ENCODE measurements around the gene SLC17A4. TPM values are rescaled to one million over a fixed set of nuclear protein-coding genes. Genes with fewer than 3 reads are reported as not detected.

SLC17A4 gene
- total and polyA plus RNA-seq, 2 donors (not counting 3 experiments of a cell fraction or from before 2014, with no cell fraction given), result not detected

DNA sequence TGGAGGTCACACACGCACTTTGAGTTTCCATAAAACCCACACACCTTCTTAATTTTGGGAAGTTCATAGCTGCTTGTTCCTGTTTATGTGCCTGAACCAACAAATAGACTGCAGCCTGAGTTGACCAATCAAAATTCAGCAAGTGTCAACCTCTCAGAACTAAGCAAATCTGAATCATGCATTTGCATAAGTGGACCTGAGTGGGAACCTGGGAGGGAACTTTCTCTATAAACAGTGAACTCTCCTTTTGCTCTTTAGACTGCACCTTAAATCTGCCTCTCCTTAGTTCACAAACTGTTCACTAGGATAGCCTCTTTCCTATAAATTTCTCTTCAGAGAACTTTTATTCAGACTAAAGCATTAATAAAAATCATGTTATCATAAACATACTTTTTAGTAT is 39.4 kb downstream of the SLC17A4 start:
- CTCF ChIA-PET, result interaction anchor here (1.0 to 1.4 kb wide), 4 partner anchors 9 to 208 kb away, joined by 3 to 5 read pairs (median 3); no protein-coding TSS in a partner anchor
- peaks cover 0 to 2% of the 10 kb centered on the region in 2 experiments for H3K27me3 ChIP-seq (ENCODE audit: control insufficient read depth in 2 of 2, insufficient read depth in 2 of 2, low read length in 2 of 2)
- FAIRE-seq, result no peak
- intact Hi-C loops (cut with micrococcal nuclease), result no loop called here
- POLR2A ChIA-PET, result no interaction called here
- no peak overlapping the region for H2AFZ ChIP-seq (ENCODE audit: low read depth, low read length)
- no peak overlapping the region for H3K27ac ChIP-seq (ENCODE audit: insufficient read depth, low read depth, low read length)
- no peak for DNase-seq (ENCODE audit: low read depth, low spot score)
- H3K4me1 ChIP-seq (ENCODE audit: control insufficient read depth, extremely low read depth, insufficient read depth, low read length), result no peaks in the 10 kb centered on the region
- TF ChIP-seq POLR2A (IDR thresholded peaks at IDR 0.05; ENCODE audit: low read depth, low read length) (no peak), POLR2AphosphoS5 (IDR thresholded peaks at IDR 0.05; ENCODE audit: insufficient read depth, low read depth, low read length) (no peak), EZH2 (IDR thresholded peaks at IDR 0.05; ENCODE audit: borderline replicate concordance, low read depth, low read length, severe bottlenecking) (no peak), JUN (IDR thresholded peaks at IDR 0.05; ENCODE audit: borderline replicate concordance, insufficient read depth, insufficient read length, low read depth) (no peak), GATA2 (IDR thresholded peaks at IDR 0.05; ENCODE audit: insufficient read depth, insufficient read length, low read depth, low read length) (no peak), MYC (IDR thresholded peaks at IDR 0.05; ENCODE audit: low read depth, low read length) (no peak), FOS (IDR thresholded peaks at IDR 0.05; ENCODE audit: borderline replicate concordance, insufficient read depth, low read length) (no peak)
- TF ChIP-seq, protein P1, sequence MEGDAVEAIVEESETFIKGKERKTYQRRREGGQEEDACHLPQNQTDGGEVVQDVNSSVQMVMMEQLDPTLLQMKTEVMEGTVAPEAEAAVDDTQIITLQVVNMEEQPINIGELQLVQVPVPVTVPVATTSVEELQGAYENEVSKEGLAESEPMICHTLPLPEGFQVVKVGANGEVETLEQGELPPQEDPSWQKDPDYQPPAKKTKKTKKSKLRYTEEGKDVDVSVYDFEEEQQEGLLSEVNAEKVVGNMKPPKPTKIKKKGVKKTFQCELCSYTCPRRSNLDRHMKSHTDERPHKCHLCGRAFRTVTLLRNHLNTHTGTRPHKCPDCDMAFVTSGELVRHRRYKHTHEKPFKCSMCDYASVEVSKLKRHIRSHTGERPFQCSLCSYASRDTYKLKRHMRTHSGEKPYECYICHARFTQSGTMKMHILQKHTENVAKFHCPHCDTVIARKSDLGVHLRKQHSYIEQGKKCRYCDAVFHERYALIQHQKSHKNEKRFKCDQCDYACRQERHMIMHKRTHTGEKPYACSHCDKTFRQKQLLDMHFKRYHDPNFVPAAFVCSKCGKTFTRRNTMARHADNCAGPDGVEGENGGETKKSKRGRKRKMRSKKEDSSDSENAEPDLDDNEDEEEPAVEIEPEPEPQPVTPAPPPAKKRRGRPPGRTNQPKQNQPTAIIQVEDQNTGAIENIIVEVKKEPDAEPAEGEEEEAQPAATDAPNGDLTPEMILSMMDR (IDR thresholded peaks at IDR 0.05; ENCODE audit: extremely low read depth in 1 of 2, insufficient read depth in 1 of 2, low read depth in 1 of 2, low read length in 2 of 2), result no peak
- TF ChIP-seq, protein P2, sequence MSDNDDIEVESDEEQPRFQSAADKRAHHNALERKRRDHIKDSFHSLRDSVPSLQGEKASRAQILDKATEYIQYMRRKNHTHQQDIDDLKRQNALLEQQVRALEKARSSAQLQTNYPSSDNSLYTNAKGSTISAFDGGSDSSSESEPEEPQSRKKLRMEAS (IDR thresholded peaks at IDR 0.05; ENCODE audit: insufficient read depth, insufficient read length), result no peak
- H3K36me3 ChIP-seq (ENCODE audit: control insufficient read depth in 2 of 2, extremely low read depth in 1 of 2, insufficient read depth in 2 of 2, low read length in 2 of 2), result no peaks in the 10 kb centered on the region
- dilution Hi-C loops (cut with MboI; ENCODE audit: extremely low pct_ligation_motif_present, low sequenced_read_pairs), result no loop called here
- no peaks in the 10 kb centered on the region for H3K9me1 ChIP-seq (replicated peaks; ENCODE audit: control insufficient read depth, extremely low read depth, insufficient read depth, low read length)
- BruUV-seq (replicated peaks), result no TSS peak
- H3K9ac ChIP-seq (replicated peaks; ENCODE audit: extremely low read depth, insufficient read depth, low read length), result no peak overlapping the region
- H3K4me3 ChIP-seq (replicated peaks in 1 of 3; ENCODE audit: insufficient read depth in 1 of 3, low read depth in 1 of 3, low read length in 3 of 3), result no peak overlapping the region
- no peaks in the 10 kb centered on the region for H4K20me1 ChIP-seq (replicated peaks; ENCODE audit: control insufficient read depth, extremely low read depth, insufficient read depth, low read length)
- no peaks in the 10 kb centered on the region for H3K9me3 ChIP-seq (replicated peaks; ENCODE audit: control insufficient read depth, insufficient read depth, low read length)
- H3K4me2 ChIP-seq (ENCODE audit: insufficient read depth, low read length), result no peak overlapping the region
- no peaks in the 10 kb centered on the region for H3K79me2 ChIP-seq (ENCODE audit: control insufficient read depth, insufficient read depth, low read length)
